Ovary (tissue), 9 donors: ENCODE results near the gene PGAP3. TPM values are rescaled to one million over a fixed set of nuclear protein-coding genes. Genes with fewer than 3 reads are reported as not detected.
"Not testable (repeated sequence)": the region's sequence is repeated elsewhere in the genome, so short reads cannot be mapped to it uniquely, and the experiment has no call there.

ENCODE experiments used
- DNase-seq, 5 donors: peaks; one replicate each; pipeline ENCODE4 v3.0.0-alpha.2; 2019 to 2020
- H3K27ac ChIP-seq, 2 donors: fragments of 200-600 bp; one replicate each; pipeline versions ENCODE4 v1.5.1 to v1.8.0; 2019 to 2022
- H3K27me3 ChIP-seq: fragments of 200-600 bp; one replicate; pipeline ENCODE4 v1.8.0; 2022
- H3K36me3 ChIP-seq: fragments of 200-600 bp; sonication (generic); one replicate; pipeline ENCODE4 v1.5.1; 2019
- H3K4me1 ChIP-seq: one replicate; pipeline ENCODE4 v1.8.1; 2013; ENCODE audit warnings: mild to moderate bottlenecking, moderate library complexity; ENCODE audit not compliant: insufficient read depth
- H3K4me3 ChIP-seq: fragments of 200-600 bp; sonication (generic); one replicate; pipeline ENCODE4 v1.5.1; 2017
- H3K9me3 ChIP-seq, 2 donors: fragments of 200-600 bp in 1 of 2; sonication (generic) in 1 of 2; one replicate each; pipeline versions ENCODE4 v1.5.1 to v1.8.1; 2013 to 2019; ENCODE audit warnings: mild to moderate bottlenecking in 1 of 2, moderate library complexity in 1 of 2
- EP300 ChIP-seq: sonication (generic); formaldehyde crosslinking; IDR thresholded peaks from one replicate; pipeline ENCODE4 v1.6.1; 2017; ENCODE audit warnings: antibody characterized with exemption
- POLR2A ChIP-seq: fragments of 450-650 bp; IDR thresholded peaks from one replicate; pipeline ENCODE4 v1.6.1; 2017; ENCODE audit warnings: antibody characterized with exemption, mild to moderate bottlenecking, moderate library complexity
- WGBS, 3 donors: extraction: QIAGEN DNeasy Blood & Tissue Kit in 1 of 3; methylation state at CpG; one replicate each; pipeline versions ENCODE4 v1.1.5 to v1.1.7; 2013 to 2017; 5-methylcytosine and 5-hydroxymethylcytosine counted together
- intact Hi-C, 4 donors: fragments of 100-400 bp; cut with DNase I; formaldehyde crosslinking; loops; one replicate each; pipeline versions ENCODE4 v1.11.0 to v1.15.1; 2022 to 2023
- polyA plus RNA-seq, 2 donors: library from polyadenylated mRNA; stranded (reverse); fragments of 200-250 nt in 1 of 2; fragments of 350-450 nt in 1 of 2; fragmentation: Illumina TruSeq in 1 of 2; extraction: RNeasy Lipid Tissue Mini Kit (QIAGEN cat#74804) in 1 of 2; gene quantifications; one replicate each; pipeline ENCODE4 v1.2.3, GENCODE V29; 2013 to 2014
- total RNA-seq, 7 donors: library from RNA; depleted of rRNA in 2 of 7; stranded (reverse); fragments of >200 nt in 2 of 7; fragmentation: NEBNext Ultra II Directional in 3 of 7; extraction: Animal tissue kit (Norgen Biotek cat#: 25700) in 3 of 7; gene quantifications; one replicate each; pipeline versions ENCODE4 v1.1.0 to v1.2.4, GENCODE V29; 2016 to 2023
- TF ChIP-seq, protein P1 (sequence below), 3 donors: fragments of 450-650 bp in 2 of 3; fragments of 200-600 bp in 1 of 3; IDR thresholded peaks; one replicate each; pipeline versions ENCODE4 v1.5.1 to v1.8.0; 2016 to 2022; ENCODE audit warnings: antibody characterized with exemption in 3 of 3, mild to moderate bottlenecking in 1 of 3
- donor health status: DM: no; HTN: no; CAD: no; lungs with moderate emphysema.
- donor health status: DM: no; HTN: no; CAD: no.
- donor health status: Bipolar disorder and iron deficiency.
- donor health status: DM: yes; HTN: yes; CAD: no.
- donor health status: DM: no; HTN: no; CAD: no.
- donor health status: DM: yes; HTN: yes; CAD: no.

The PGAP3 gene
- total and polyA plus RNA-seq, 9 donors = 7.9 to 31.3 (median 19.6) TPM

DNA sequence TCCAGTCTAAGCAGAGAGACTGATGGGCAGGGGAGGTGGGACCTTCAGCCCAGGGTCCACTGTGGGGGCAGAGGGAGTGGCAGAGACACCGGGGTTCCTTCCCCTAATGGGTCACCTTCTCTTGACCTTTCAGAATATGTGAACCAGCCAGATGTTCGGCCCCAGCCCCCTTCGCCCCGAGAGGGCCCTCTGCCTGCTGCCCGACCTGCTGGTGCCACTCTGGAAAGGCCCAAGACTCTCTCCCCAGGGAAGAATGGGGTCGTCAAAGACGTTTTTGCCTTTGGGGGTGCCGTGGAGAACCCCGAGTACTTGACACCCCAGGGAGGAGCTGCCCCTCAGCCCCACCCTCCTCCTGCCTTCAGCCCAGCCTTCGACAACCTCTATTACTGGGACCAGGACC is 39.7 kb upstream of the PGAP3 start:
- H3K4me3 ChIP-seq = no peak overlapping the region
- WGBS, 3 donors = 61 to 66% (median 63%) methylated on average over 9 to 10 of the region's 10 CpGs
- no peak for DNase-seq
- H3K27me3 ChIP-seq = no peaks in the 10 kb centered on the region
- no peaks in the 10 kb centered on the region for H3K9me3 ChIP-seq
- TF ChIP-seq POLR2A (no peak), EP300 (no peak)
- TF ChIP-seq, protein P1, sequence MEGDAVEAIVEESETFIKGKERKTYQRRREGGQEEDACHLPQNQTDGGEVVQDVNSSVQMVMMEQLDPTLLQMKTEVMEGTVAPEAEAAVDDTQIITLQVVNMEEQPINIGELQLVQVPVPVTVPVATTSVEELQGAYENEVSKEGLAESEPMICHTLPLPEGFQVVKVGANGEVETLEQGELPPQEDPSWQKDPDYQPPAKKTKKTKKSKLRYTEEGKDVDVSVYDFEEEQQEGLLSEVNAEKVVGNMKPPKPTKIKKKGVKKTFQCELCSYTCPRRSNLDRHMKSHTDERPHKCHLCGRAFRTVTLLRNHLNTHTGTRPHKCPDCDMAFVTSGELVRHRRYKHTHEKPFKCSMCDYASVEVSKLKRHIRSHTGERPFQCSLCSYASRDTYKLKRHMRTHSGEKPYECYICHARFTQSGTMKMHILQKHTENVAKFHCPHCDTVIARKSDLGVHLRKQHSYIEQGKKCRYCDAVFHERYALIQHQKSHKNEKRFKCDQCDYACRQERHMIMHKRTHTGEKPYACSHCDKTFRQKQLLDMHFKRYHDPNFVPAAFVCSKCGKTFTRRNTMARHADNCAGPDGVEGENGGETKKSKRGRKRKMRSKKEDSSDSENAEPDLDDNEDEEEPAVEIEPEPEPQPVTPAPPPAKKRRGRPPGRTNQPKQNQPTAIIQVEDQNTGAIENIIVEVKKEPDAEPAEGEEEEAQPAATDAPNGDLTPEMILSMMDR (IDR thresholded peaks at IDR 0.05) = no peak
- no peak overlapping the region for H3K27ac ChIP-seq
- H3K4me1 ChIP-seq = no peaks in the 10 kb centered on the region
- intact Hi-C loops = no loop called here
- no peaks in the 10 kb centered on the region for H3K36me3 ChIP-seq

DNA sequence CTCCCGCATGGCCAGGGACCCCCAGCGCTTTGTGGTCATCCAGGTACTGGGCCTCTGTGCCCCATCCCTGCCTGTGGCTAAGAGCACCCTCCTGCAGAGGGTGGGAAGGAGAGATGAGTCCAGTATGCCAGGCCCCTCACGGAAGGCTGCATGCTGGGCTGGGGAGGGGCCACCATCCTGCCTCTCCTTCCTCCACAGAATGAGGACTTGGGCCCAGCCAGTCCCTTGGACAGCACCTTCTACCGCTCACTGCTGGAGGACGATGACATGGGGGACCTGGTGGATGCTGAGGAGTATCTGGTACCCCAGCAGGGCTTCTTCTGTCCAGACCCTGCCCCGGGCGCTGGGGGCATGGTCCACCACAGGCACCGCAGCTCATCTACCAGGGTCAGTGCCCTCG is 38.8 kb upstream of the PGAP3 start:
- no peak overlapping the region for H3K4me3 ChIP-seq
- intact Hi-C loops = no loop called here
- 83 to 86% (median 86%) methylated on average over 9 of the region's 9 CpGs for WGBS, 3 donors
- no peaks in the 10 kb centered on the region for H3K4me1 ChIP-seq
- no peak for DNase-seq
- H3K27me3 ChIP-seq = no peaks in the 10 kb centered on the region
- TF ChIP-seq, protein P1 (IDR thresholded peaks at IDR 0.05) = no peak
- TF ChIP-seq POLR2A = no peak
- TF ChIP-seq EP300 = no peak
- H3K9me3 ChIP-seq = no peaks in the 10 kb centered on the region
- no peak overlapping the region for H3K27ac ChIP-seq
- H3K36me3 ChIP-seq = no peaks in the 10 kb centered on the region

DNA sequence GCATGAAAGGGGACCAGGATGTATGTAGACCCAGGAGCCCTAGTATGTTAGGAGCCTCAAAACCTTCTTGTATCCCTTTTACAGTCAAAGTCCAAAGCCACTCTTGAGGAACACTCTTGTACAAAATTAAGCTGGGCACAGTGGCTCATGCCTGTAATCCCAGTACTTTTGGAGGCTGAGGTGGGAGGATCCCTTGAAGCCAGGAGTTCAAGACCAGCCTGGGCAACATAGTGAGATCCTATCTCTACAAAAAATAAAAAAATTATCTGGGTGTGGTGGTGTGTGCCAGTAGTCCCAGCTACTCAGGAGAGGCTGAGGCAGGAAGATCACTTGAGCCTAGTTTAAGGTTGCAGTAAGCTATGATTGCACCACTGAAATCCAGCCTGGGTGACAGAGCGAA is 38.1 kb upstream of the PGAP3 start:
- H3K4me1 ChIP-seq, intact Hi-C loops, H3K36me3 ChIP-seq: not testable (repeated sequence)

DNA sequence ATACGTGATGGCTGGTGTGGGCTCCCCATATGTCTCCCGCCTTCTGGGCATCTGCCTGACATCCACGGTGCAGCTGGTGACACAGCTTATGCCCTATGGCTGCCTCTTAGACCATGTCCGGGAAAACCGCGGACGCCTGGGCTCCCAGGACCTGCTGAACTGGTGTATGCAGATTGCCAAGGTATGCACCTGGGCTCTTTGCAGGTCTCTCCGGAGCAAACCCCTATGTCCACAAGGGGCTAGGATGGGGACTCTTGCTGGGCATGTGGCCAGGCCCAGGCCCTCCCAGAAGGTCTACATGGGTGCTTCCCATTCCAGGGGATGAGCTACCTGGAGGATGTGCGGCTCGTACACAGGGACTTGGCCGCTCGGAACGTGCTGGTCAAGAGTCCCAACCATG is 36.9 kb upstream of the PGAP3 start:
- DNase-seq = no peak
- Histone ChIP-seq H3K27ac (no peak overlapping the region), H3K36me3 (no peaks in the 10 kb centered on the region), H3K4me3 (no peak overlapping the region), H3K27me3 (no peaks in the 10 kb centered on the region), H3K4me1 (no peaks in the 10 kb centered on the region), H3K9me3 (no peaks in the 10 kb centered on the region)
- 94 to 95% (median 94%) methylated on average over 13 of the region's 13 CpGs for WGBS, 3 donors
- TF ChIP-seq, protein P1 (IDR thresholded peaks at IDR 0.05) = no peak
- TF ChIP-seq POLR2A = no peak
- no peak for TF ChIP-seq EP300
- intact Hi-C loops = no loop called here

More for the DNA sequence above, 38.1 kb upstream of the PGAP3 start:
- H3K27me3 ChIP-seq, DNase-seq, H3K9me3 ChIP-seq, H3K4me3 ChIP-seq, H3K27ac ChIP-seq: not testable (repeated sequence)
- WGBS, 3 donors = 96 to 100% (median 97%) methylated on average over 1 of the region's 1 CpG

DNA sequence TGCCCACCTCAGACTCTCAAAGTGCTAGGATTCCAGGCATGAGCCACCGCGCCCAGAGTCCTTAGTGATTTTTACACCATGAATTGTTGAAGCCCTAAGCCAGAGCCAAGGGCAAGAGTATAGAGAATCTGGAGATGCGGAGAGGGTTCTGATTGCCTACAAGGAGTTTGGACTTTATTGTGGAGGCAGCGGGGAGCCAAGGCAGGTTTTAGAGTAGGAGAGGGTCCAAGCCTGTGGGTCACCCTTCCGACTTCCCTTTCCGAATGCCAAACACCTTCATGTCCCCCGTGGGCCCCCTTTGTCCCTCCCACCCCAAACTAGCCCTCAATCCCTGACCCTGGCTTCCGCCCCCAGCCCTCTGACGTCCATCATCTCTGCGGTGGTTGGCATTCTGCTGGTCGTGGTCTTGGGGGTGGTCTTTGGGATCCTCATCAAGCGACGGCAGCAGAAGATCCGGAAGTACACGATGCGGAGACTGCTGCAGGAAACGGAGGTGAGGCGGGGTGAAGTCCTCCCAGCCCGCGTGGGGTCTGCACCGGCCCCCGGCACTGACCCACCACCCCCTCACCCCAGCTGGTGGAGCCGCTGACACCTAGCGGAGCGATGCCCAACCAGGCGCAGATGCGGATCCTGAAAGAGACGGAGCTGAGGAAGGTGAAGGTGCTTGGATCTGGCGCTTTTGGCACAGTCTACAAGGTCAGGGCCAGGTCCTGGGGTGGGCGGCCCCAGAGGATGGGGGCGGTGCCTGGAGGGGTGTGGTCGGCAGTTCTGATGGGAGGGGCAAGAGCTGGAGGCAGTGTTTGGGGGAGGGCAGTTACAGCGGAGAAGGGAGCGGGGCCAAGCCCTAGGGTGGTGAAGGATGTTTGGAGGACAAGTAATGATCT is 35.4 kb upstream of the PGAP3 start:
- Histone ChIP-seq H3K4me3 (no peak overlapping the region), H3K36me3 (no peaks in the 10 kb centered on the region), H3K4me1 (no peaks in the 10 kb centered on the region), H3K9me3 (no peaks in the 10 kb centered on the region), H3K27ac (no peak overlapping the region), H3K27me3 (no peaks in the 10 kb centered on the region)
- no peak for DNase-seq
- TF ChIP-seq, protein P1 (IDR thresholded peaks at IDR 0.05) = no peak
- TF ChIP-seq POLR2A (no peak), EP300 (no peak)
- WGBS, 3 donors = 77 to 85% (median 80%) methylated on average over 34 of the region's 34 CpGs
- intact Hi-C loops = no loop called here
